Fibroblast of upper back skin (primary cell): ENCODE data around the gene AP3D1.
"Not testable (repeated sequence)": the region's sequence is repeated elsewhere in the genome, so short reads cannot be mapped to it uniquely, and the experiment has no call there.

Experiments used
- DNase-seq: peaks from one replicate; pipeline ENCODE4 v3.0.0-alpha.2; 2013

The AP3D1 gene

DNA sequence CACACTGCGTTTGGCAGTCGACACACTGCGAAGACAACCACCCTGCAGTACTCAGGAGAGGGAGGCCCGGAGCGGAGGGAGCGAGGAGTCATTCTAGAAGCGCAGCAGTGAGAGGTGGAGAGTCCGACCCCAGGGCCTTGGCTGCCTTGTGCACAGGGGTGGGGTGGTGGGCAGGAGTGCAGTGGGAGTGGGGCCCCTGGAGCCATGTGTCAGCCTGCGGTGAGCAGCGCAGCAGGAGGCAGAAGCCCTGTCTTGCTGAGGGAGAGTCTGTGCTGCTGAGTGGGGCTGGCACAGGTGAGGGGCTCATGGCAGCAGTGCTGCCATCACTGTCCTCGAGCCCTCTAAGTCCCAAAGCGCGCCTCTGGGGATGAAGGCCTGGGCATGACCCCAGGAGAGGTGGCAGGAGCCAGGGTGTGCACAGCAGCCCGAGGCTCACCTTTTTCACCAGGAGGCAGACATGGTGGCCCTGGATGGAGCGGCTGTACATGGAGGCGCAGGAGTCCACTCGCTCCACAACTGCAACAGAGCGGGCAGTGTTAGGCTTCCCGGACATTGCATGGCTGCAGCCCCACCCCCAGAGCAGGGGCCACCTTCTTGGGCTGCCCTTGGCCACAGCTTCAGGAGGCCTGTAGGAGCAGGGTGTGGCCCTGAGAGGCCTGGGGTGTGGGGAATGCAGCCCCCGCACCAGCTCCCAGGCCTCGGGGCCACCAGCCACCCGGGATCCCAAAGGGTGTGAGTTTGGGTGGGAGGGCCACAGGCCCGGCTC is 42.9 kb downstream of the AP3D1 start:
- DNase-seq = no peak

- DNase-seq = no peak
These were observed 48.2 kb downstream of the AP3D1 start for GRCh38 chr19:2103045-2103707.

DNA sequence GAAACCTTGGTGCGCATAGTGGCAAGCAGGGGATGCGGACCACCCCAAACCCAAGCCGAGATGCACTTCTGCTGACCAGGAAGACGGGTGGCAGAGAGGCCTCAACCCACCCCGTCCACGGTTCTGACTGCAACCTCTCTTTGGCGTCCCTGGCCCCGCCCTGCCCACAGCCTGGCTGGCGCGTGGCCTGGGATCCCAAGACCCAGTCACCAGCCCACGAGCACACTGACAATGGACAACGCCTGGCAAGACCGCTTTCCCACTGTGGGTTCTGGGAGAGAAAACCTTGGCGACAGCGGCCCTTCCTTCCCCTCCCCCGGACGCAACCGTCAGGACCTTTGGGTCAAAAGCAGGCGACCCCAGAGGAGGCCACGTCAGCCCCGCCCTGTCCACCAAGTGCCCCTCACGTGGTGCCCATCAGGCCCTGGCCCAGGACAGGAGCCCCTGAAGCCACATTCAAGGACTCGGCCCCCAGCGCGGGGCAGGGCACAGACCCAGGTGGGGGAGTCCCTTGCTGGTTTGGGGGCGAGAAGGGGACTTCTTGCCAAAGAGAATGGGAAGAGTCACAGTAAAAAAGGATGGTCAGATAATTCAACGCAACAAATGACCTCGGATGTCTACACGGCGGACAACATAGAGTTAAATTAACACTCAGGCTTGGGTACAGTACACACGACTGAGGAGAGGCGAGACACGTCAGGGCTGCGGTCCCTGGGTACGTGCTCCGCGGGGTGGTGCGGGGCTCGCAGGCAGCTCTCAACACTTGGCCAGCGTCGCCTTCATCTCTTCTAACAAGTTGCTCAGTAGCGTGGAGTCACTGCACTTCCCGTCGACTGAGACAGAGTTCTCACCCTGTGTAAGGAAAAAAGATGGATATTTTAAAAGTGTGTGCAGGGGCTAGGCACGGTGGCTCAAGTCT is 49.7 kb downstream of the AP3D1 start:
- no peak for DNase-seq

DNA sequence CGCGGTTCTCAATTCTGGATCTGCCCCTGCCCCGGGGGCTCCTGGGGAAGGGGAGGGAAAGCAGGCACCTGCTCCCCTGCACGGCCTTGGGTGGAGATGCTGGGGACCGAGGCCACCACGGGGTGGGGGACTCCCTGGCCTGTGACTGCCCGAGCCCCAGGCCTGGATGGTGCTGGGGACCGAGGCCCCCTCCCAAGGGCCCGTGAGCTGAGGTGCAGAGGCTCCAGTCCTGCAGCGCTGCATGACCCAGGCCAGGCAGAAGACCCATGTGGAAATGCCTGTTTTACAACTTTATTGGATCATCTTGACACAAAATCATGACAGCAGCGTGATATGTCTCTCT is 50.7 kb downstream of the AP3D1 start:
- no peak for DNase-seq

GRCh38 chr19:2099937-2100718 is 51.2 kb downstream of the AP3D1 start:
- no peak for DNase-seq

DNA sequence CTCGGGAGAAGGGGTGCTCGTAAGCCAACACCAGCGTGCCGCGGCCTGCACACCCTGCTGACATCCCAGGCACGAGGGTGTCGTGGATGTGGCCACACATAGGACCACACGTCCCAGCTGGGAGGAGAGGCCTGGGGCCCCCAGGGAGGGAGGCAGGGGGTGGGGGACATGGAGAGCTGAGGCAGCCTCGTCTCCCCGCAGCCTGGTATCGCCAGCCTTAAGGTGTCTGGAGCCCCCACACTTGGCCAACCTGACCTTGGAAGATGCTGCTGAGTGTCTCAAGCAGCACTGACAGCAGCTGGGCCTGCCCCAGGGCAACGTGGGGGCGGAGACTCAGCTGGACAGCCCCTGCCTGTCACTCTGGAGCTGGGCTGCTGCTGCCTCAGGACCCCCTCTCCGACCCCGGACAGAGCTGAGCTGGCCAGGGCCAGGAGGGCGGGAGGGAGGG is 52.3 kb downstream of the AP3D1 start:
- DNase-seq = no peak

- DNase-seq = no peak
These were observed 53.5 kb downstream of the AP3D1 start for GRCh38 chr19:2097886-2098327.

GRCh38 chr19:2097203-2097885 is 54.0 kb downstream of the AP3D1 start:
- no peak for DNase-seq

GRCh38 chr19:2096480-2097202 is 54.7 kb downstream of the AP3D1 start, which contains the start of gene IZUMO4:
IZUMO4 (plus strand) TSS chr19:2096915; CDS start chr19:2096946, 31 bp downstream.
- peak; percentile 96 for DNase-seq

- DNase-seq = peak; percentile 92
These were observed 55.3 kb downstream of the AP3D1 start, which contains the start of gene MOB3A for GRCh38 chr19:2096034-2096479. MOB3A (minus strand) TSS chr19:2096326; CDS start chr19:2078560, 17,766 bp downstream.

DNA sequence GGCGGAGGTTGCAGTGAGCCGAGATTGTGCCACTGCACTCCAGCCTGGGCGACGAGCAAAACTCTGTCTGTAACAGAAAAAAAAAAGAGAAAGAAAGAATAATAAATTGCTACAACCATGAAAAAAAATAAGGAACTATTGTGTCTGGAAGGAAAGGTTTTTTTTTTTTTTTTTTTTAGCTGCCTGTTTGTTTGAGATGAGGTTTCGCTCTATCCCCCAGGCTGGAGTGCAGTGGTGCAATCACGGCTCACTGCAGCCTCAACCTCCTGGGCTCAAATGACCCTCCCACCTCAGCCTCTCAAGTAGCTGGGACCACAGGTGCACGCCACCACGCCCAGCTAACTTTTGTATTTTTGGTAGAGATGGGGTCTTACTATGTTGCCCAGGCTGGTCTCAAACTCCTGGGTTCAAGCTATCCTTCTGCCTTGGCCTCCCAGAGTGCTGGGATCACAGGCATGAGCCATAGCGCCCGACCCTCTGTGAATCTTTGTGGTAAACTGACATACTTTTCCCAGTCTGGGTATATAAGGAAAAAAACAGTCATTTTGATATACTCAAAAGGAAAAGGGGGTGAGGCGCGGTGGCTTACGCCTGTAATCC is 59.3 kb downstream of the AP3D1 start:
- not testable (repeated sequence) for DNase-seq

GRCh38 chr19:2089727-2090053 is 61.7 kb downstream of the AP3D1 start:
- no peak for DNase-seq

- DNase-seq = no peak
These were observed 62.2 kb downstream of the AP3D1 start for GRCh38 chr19:2089001-2089711.

DNA sequence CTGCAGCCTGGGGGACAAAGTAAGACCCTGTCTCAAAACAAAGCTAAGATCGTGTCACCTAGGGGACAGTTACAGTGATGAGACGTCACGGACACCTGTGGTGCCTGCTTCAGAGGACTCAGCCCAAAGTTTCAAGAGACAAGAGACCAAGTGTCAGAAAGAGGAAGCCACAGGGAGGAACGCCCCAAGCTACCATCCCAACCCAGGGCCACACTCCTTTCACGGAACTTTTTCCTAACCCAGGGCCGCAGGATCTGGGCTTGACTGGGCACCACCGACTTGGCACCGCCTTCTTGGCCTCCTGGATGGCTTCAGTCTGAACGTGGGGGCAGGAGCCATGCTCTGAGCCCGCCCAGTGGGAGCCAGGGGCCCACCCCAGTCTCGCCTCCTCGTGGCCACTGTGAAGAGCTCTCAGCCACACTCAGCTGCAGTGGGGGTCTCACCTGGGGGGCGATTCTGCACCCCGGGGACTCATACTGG is 63.7 kb downstream of the AP3D1 start:
- DNase-seq = no peak

GRCh38 chr19:2086695-2087620 is 64.4 kb downstream of the AP3D1 start:
- peak; percentile 16 for DNase-seq

- no peak for DNase-seq
These were observed 66.2 kb downstream of the AP3D1 start for GRCh38 chr19:2084993-2085720.

- no peak for DNase-seq
These were observed 68.1 kb downstream of the AP3D1 start for GRCh38 chr19:2083174-2083854.
